Fibroblast of the aortic adventitia (primary cell): ENCODE data around the gene SPATA33. TPM values are rescaled to one million over a fixed set of nuclear protein-coding genes. Genes with fewer than 3 reads are reported as not detected.
"Not testable (repeated sequence)": the region's sequence is repeated elsewhere in the genome, so short reads cannot be mapped to it uniquely, and the experiment has no call there.

Experiments used
- DNase-seq: peaks from one replicate; pipeline ENCODE4 v3.0.0-alpha.2; 2010; ENCODE audit warnings: low read depth
- H3K4me3 ChIP-seq: 2 replicates; pipeline ENCODE4 v1.5.1; 2011; ENCODE audit warnings: low read depth, mild to moderate bottlenecking, control low read depth, low read length, moderate library complexity
- total RNA-seq: library from RNA; depleted of rRNA; stranded (reverse); fragments of >200 nt; gene quantifications from 2 replicates; pipeline ENCODE4 v1.2.3, GENCODE V29; 2012; ENCODE audit warnings: low replicate concordance
- TF ChIP-seq, protein P1 (sequence below): IDR thresholded peaks from 2 replicates; pipeline ENCODE4 v1.5.1; 2011; ENCODE audit warnings: mild to moderate bottlenecking, low read length, control low read depth, inconsistent platforms; ENCODE audit not compliant: insufficient read depth

SPATA33 gene
- total RNA-seq, 1 donor: 6.1 TPM

DNA sequence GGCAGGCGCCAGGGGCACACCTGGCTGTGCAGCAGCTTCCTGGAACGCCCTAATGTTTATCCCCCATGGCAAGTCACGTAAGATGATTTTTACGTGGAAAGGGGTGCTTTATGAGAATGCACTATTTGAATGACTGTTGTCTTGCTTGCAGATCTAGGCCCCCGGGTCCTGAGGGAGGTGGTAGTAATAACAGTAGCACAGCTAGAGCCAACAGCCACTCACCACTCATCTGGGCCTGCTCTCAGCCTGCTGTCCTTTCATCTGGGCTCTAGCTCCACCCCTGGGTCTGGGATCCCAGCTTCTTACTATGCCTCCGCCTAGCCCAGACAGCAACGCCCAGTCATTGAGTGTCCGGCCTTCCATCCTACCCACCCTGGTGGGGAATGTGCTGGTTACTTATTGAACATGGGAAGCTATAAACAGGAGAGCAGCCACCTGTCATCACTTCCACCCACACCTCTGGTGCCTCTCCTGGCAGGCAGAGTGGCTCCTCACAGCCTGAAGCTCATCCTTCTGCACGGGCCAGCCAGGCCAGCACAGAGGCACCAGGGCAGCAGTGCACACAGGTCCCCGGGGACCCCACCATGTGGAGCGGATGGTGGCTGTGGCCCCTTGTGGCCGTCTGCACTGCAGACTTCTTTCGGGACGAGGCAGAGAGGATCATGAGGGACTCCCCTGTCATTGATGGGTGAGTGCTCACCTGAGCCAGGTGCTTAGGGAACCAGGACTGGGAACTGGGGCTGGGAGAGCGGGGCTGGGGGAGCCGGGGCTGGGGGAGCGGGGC, 27.6 kb upstream of the SPATA33 start:
- TF ChIP-seq, protein P1, sequence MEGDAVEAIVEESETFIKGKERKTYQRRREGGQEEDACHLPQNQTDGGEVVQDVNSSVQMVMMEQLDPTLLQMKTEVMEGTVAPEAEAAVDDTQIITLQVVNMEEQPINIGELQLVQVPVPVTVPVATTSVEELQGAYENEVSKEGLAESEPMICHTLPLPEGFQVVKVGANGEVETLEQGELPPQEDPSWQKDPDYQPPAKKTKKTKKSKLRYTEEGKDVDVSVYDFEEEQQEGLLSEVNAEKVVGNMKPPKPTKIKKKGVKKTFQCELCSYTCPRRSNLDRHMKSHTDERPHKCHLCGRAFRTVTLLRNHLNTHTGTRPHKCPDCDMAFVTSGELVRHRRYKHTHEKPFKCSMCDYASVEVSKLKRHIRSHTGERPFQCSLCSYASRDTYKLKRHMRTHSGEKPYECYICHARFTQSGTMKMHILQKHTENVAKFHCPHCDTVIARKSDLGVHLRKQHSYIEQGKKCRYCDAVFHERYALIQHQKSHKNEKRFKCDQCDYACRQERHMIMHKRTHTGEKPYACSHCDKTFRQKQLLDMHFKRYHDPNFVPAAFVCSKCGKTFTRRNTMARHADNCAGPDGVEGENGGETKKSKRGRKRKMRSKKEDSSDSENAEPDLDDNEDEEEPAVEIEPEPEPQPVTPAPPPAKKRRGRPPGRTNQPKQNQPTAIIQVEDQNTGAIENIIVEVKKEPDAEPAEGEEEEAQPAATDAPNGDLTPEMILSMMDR: no peak
- H3K4me3 ChIP-seq: no peak overlapping the region
- DNase-seq: no peak

DNA sequence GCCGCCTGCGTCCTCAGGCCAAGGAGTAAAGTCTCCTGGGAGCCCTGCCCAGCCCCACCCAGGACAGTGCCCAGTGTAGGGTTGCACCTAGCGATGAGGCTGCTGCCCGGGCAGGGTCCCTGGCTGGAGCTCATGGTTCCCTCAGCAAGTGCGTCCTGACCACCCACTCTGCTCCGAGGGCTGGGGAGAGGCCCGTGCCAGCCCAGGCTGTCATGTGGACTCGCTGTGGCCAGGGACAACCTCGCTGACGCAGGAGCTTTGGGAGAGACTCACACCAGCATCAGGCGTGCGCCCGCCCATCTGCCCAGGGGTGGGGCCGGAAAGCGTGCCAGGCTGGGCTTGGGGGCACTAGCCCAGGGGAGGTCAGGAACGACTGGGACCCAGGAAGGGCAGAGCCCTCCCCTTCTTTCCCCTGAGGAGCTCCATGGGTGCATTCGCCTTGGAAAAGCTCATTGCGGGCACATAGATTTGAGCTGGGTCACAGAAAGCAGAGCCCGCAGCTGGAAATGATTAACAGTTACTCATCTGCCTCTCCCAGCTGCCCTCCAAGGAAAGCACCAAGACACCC, 24.5 kb upstream of the SPATA33 start:
- TF ChIP-seq, protein P1: no peak
- DNase-seq: peak; percentile 59
- H3K4me3 ChIP-seq: no peak overlapping the region

DNA sequence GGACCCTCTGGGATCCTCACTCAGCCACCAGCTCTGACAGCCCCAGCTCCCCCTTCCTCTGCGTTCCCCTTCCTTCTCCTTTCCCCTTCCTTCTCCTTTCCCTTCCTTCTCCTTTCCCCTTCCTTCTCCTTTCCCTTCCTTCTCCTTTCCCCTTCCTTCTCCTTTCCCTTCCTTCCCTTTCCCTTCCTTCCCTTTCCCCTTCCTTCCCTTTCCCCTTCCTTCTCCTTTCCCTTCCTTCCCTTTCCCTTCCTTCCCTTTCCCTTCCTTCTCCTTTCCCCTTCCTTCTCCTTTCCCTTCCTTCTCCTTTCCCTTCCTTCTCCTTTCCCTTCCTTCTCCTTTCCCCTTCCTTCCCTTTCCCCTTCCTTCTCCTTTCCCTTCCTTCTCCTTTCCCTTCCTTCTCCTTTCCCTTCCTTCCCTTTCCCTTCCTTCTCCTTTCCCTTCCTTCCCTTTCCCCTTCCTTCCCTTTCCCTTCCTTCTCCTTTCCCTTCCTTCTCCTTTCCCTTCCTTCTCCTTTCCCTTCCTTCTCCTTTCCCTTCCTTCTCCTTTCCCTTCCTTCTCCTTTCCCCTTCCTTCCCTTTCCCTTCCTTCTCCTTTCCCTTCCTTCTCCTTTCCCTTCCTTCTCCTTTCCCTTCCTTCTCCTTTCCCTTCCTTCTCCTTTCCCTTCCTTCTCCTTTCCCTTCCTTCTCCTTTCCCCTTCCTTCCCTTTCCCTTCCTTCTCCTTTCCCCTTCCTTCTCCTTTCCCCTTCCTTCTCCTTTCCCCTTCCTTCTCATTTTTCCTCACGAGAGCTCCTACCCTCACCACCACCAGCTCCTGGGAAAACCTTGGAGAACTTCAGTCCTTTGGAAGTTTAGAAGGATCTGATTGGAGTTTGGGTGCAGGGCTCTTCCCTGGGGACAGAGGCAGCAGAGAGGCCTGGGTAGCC, 22.9 kb upstream of the SPATA33 start:
- not testable (repeated sequence) for DNase-seq, H3K4me3 ChIP-seq

- no peak for DNase-seq
- TF ChIP-seq, protein P1: no peak
- H3K4me3 ChIP-seq: no peak overlapping the region
These were observed 21.0 kb upstream of the SPATA33 start for GRCh38 chr16:89636663-89637062.

DNA sequence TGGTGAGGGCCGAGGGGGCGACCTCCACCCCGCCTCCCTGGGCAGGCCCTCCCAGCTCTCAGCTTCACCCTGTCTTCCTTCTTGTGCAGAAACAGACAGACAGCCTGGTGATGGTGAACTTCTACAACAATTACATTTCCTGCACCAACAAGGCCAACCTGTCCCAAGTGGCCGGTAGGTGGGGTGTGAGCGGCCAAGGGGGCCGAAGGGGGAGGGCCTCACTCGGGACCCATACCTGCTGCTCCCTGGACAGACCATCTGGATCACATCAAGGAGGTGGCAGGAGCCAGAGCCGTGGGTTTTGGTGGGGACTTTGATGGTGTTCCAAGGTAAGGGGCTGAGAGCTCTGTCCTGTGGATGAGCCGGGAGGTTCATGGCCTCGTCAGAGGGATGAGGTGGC, 20.3 kb upstream of the SPATA33 start:
- TF ChIP-seq, protein P1: no peak
- no peak for DNase-seq
- no peak overlapping the region for H3K4me3 ChIP-seq

- TF ChIP-seq, protein P1: no peak
- no peak overlapping the region for H3K4me3 ChIP-seq
- no peak for DNase-seq
These were observed 19.2 kb upstream of the SPATA33 start for GRCh38 chr16:89638455-89638854.

- DNase-seq: no peak
- no peak overlapping the region for H3K4me3 ChIP-seq
- TF ChIP-seq, protein P1: no peak
These were observed 18.3 kb upstream of the SPATA33 start for GRCh38 chr16:89639385-89639784.
